Endothelial cell of umbilical vein (primary cell): Measurements from ENCODE around the gene IGFBP4. TPM values are rescaled to one million over a fixed set of nuclear protein-coding genes. Genes with fewer than 3 reads are reported as not detected.

Experiments used
- BruUV-seq: library from RNA; stranded (reverse); fragments of 400-500 nt; replicated peaks from 2 replicates; lab custom pipeline; 2021; lab: Mats Ljungman, UMichigan
- CTCF ChIA-PET: fragments of 300-600, 350-600 bp; sonication (Branson Sonifier 250); formaldehyde crosslinking; loops from one replicate; lab custom pipeline; 2021; ENCODE audit warnings: antibody characterized with exemption, inconsistent platforms; lab: Charles Lee
- POLR2A ChIA-PET: fragments of 300-600, 350-600 bp; sonication (Branson Sonifier 250); formaldehyde crosslinking; loops from one replicate; lab custom pipeline; 2021; ENCODE audit warnings: antibody characterized with exemption, inconsistent platforms; lab: Charles Lee
- DNase-seq: peaks from one replicate; pipeline ENCODE4 v3.0.0-alpha.2; 2011; ENCODE audit warnings: low read depth, low spot score
- FAIRE-seq: peaks from 2 replicates; lab custom pipeline; 2011; peaks lifted over from hg19 to GRCh38; lab: Jason Lieb, UNC
- H2AFZ ChIP-seq: 2 replicates; pipeline ENCODE4 v1.6.0; 2012; ENCODE audit warnings: low read depth, low read length, control low read depth, inconsistent platforms
- H3K27ac ChIP-seq: 2 replicates; pipeline ENCODE4 v1.5.1; 2011; ENCODE audit warnings: low read depth, mild to moderate bottlenecking, control low read depth, low read length, moderate library complexity; ENCODE audit not compliant: insufficient read depth
- H3K27me3 ChIP-seq, 2 experiments: 2 replicates each; pipeline versions ENCODE4 v1.6.0 to v1.6.1; 2011; ENCODE audit warnings: low read length in 2 of 2, mixed read lengths in 1 of 2; ENCODE audit not compliant: control insufficient read depth in 2 of 2, insufficient read depth in 2 of 2
- H3K36me3 ChIP-seq, 2 experiments: 2 replicates in 1 of 2; 3 replicates in 1 of 2; pipeline ENCODE4 v1.5.1; 2011; ENCODE audit warnings: low read length in 2 of 2, mild to moderate bottlenecking in 1 of 2, moderate library complexity in 1 of 2; ENCODE audit not compliant: control insufficient read depth in 2 of 2, insufficient read depth in 2 of 2; ENCODE audit errors: extremely low read depth in 1 of 2
- H3K4me1 ChIP-seq: 3 replicates; pipeline ENCODE4 v1.5.1; 2011; ENCODE audit warnings: mild to moderate bottlenecking, low read length; ENCODE audit not compliant: control insufficient read depth, insufficient read depth; ENCODE audit errors: extremely low read depth
- H3K4me2 ChIP-seq: 2 replicates; pipeline ENCODE4 v1.6.1; 2011; ENCODE audit warnings: low read length, control low read depth, mixed read lengths; ENCODE audit not compliant: insufficient read depth
- H3K4me3 ChIP-seq, 3 experiments: fragments of 200-600 bp in 1 of 3; sonication (generic), shearing (Covaris generic) in 1 of 3; replicated peaks in 1 of 3; 2 replicates each; pipeline ENCODE4 v1.5.1; 2011 to 2016; ENCODE audit warnings: control low read depth in 3 of 3, low read length in 3 of 3, mild to moderate bottlenecking in 2 of 3, inconsistent platforms in 1 of 3, low read depth in 1 of 3, moderate library complexity in 1 of 3; ENCODE audit not compliant: insufficient read depth in 1 of 3
- H3K79me2 ChIP-seq: 2 replicates; pipeline ENCODE4 v1.6.0; 2012; ENCODE audit warnings: low read length, inconsistent platforms; ENCODE audit not compliant: control insufficient read depth, insufficient read depth
- H3K9ac ChIP-seq: replicated peaks from 2 replicates; pipeline ENCODE3; 2011; ENCODE audit warnings: low read length, control low read depth; ENCODE audit not compliant: insufficient read depth; ENCODE audit errors: extremely low read depth
- H3K9me1 ChIP-seq: replicated peaks from 3 replicates; pipeline ENCODE4 v1.6.0; 2011; ENCODE audit warnings: mild to moderate bottlenecking, low read length; ENCODE audit not compliant: control insufficient read depth, insufficient read depth; ENCODE audit errors: extremely low read depth
- H3K9me3 ChIP-seq: replicated peaks from 2 replicates; pipeline ENCODE4 v1.5.1; 2012; ENCODE audit warnings: low read length, inconsistent platforms; ENCODE audit not compliant: control insufficient read depth, insufficient read depth
- H4K20me1 ChIP-seq: replicated peaks from 2 replicates; pipeline ENCODE3; 2011; ENCODE audit warnings: mild to moderate bottlenecking, low read length; ENCODE audit not compliant: control insufficient read depth, insufficient read depth; ENCODE audit errors: extremely low read depth
- EZH2 ChIP-seq: IDR thresholded peaks from 2 replicates; pipeline ENCODE4 v1.6.1; 2012; ENCODE audit warnings: borderline replicate concordance, low read depth, mild to moderate bottlenecking, moderate library complexity, low read length, inconsistent platforms; ENCODE audit not compliant: severe bottlenecking
- FOS ChIP-seq: IDR thresholded peaks from 2 replicates; pipeline ENCODE4 v1.6.1; 2011; ENCODE audit warnings: mild to moderate bottlenecking, low read length, moderate library complexity, borderline replicate concordance; ENCODE audit not compliant: insufficient read depth
- GATA2 ChIP-seq: IDR thresholded peaks from 2 replicates; pipeline ENCODE4 v1.7.0; 2011; ENCODE audit warnings: low read depth, mild to moderate bottlenecking, moderate library complexity, mixed read lengths, low read length; ENCODE audit not compliant: insufficient read length, insufficient read depth
- JUN ChIP-seq: IDR thresholded peaks from 2 replicates; pipeline ENCODE4 v1.6.1; 2011; ENCODE audit warnings: borderline replicate concordance, low read depth; ENCODE audit not compliant: insufficient read length, insufficient read depth
- MYC ChIP-seq: IDR thresholded peaks from one replicate; pipeline ENCODE4 v1.6.1; 2011; ENCODE audit warnings: mild to moderate bottlenecking, low read depth, low read length
- POLR2A ChIP-seq: IDR thresholded peaks from 2 replicates; pipeline ENCODE4 v1.6.1; 2012; ENCODE audit warnings: low read depth, mild to moderate bottlenecking, control low read depth, low read length
- POLR2AphosphoS5 ChIP-seq: IDR thresholded peaks from 2 replicates; pipeline ENCODE4 v1.6.1; 2012; ENCODE audit warnings: low read depth, mild to moderate bottlenecking, control low read depth, low read length, moderate library complexity; ENCODE audit not compliant: insufficient read depth
- dilution Hi-C: fragments of 300-500 bp; cut with MboI; formaldehyde crosslinking; loops from one replicate; pipeline ENCODE4 v1.15.0; 2019; ENCODE audit warnings: low sequenced_read_pairs; ENCODE audit not compliant: extremely low pct_ligation_motif_present
- intact Hi-C: fragments of 100-400 bp; cut with micrococcal nuclease; formaldehyde crosslinking; loops from one replicate; pipeline ENCODE4 v1.10.0; 2022
- polyA plus RNA-seq, 4 experiments: library from polyadenylated mRNA; depleted of rRNA in 3 of 4; stranded (reverse) in 3 of 4; unstranded in 1 of 4; fragments of >200 nt; gene quantifications; 2 replicates each; pipeline versions ENCODE4 v1.2.1 to v1.2.3, GENCODE V29; 2011 to 2012; ENCODE audit warnings: missing spikeins in 1 of 4
- total RNA-seq: library from RNA; stranded (reverse); gene quantifications from 2 replicates; pipeline ENCODE4 v1.2.3, GENCODE V29; 2021
- TF ChIP-seq, protein P1 (sequence below): IDR thresholded peaks from 2 replicates; pipeline ENCODE4 v1.6.1; 2011; ENCODE audit not compliant: insufficient read depth, insufficient read length
- TF ChIP-seq, protein P2 (sequence below), 2 donors: IDR thresholded peaks; 1 replicate in 1 of 2; 2 replicates in 1 of 2; pipeline ENCODE4 v1.5.1; 2011; ENCODE audit warnings: low read length in 2 of 2, mild to moderate bottlenecking in 2 of 2, moderate library complexity in 2 of 2, control low read depth in 1 of 2, inconsistent platforms in 1 of 2, low read depth in 1 of 2; ENCODE audit not compliant: insufficient read depth in 1 of 2; ENCODE audit errors: extremely low read depth in 1 of 2

Gene IGFBP4
- total and polyA plus RNA-seq, 2 donors (not counting 3 experiments of a cell fraction or from before 2014, with no cell fraction given), result 377 to 618 TPM

DNA sequence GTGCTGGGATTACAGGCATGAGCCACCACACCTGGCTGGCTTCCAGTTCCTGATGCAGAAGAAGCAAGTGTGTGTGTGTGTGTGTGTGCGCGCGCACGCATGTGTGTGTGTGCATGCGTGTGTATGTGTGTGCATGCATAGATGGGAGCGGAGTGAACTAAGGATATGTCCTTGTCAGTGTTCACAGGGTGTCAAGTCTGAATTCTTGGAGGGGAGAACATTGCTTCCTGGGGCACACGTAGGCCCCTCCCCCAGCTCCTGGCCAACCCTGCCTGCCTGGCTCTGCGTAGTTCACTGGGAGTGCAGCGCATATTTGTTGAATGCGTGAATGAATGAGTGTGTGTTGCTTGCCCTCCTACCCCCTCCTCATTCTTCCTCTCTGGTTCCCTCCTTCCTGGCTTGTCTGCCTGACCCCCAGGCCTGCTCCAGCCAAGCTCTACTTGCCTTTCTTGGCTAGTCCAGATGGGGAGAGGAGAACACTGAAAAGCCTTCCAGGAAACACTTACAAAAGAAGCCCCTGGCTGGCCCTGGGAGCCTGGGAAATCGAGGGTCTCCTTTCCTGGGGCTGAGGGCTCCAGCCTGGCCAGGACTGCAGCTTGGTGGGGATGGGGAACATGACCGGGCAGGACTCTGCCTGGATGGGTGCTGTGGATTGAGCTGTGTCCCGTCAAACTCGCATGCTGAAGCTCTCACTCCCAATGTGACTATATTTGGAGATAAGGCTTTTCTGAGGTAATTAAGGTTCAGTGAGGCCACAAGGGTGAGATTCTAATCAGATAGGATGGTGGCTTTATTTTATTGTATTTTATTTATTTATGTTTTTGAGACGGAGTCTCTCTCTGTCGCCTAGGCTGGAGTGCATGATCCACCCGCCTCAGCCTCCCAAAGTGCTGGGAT, 27.9 kb downstream of the IGFBP4 start:
- no peak overlapping the region for H3K9ac ChIP-seq
- no peaks in the 10 kb centered on the region for H3K9me1 ChIP-seq
- no TSS peak for BruUV-seq
- dilution Hi-C loops (no loop called here), intact Hi-C loops (no loop called here)
- H3K79me2 ChIP-seq, result no peaks in the 10 kb centered on the region
- H3K27me3 ChIP-seq, result peaks cover 0 to 9% of the 10 kb centered on the region in 2 experiments
- H2AFZ ChIP-seq, result no peak overlapping the region
- no peak overlapping the region for H3K4me2 ChIP-seq
- no peaks in the 10 kb centered on the region for H4K20me1 ChIP-seq
- no peak overlapping the region for H3K4me3 ChIP-seq
- POLR2A ChIA-PET, result no interaction called here
- TF ChIP-seq POLR2A (no peak), JUN (no peak), EZH2 (no peak), MYC (no peak), FOS (no peak), GATA2 (no peak), POLR2AphosphoS5 (no peak)
- TF ChIP-seq, protein P1, sequence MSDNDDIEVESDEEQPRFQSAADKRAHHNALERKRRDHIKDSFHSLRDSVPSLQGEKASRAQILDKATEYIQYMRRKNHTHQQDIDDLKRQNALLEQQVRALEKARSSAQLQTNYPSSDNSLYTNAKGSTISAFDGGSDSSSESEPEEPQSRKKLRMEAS, result no peak
- TF ChIP-seq, protein P2, sequence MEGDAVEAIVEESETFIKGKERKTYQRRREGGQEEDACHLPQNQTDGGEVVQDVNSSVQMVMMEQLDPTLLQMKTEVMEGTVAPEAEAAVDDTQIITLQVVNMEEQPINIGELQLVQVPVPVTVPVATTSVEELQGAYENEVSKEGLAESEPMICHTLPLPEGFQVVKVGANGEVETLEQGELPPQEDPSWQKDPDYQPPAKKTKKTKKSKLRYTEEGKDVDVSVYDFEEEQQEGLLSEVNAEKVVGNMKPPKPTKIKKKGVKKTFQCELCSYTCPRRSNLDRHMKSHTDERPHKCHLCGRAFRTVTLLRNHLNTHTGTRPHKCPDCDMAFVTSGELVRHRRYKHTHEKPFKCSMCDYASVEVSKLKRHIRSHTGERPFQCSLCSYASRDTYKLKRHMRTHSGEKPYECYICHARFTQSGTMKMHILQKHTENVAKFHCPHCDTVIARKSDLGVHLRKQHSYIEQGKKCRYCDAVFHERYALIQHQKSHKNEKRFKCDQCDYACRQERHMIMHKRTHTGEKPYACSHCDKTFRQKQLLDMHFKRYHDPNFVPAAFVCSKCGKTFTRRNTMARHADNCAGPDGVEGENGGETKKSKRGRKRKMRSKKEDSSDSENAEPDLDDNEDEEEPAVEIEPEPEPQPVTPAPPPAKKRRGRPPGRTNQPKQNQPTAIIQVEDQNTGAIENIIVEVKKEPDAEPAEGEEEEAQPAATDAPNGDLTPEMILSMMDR (IDR thresholded peaks at IDR 0.05; ENCODE audit: extremely low read depth in 1 of 2, insufficient read depth in 1 of 2, low read depth in 1 of 2, low read length in 2 of 2), result no peak
- H3K36me3 ChIP-seq, result no peaks in the 10 kb centered on the region
- H3K27ac ChIP-seq, result no peak overlapping the region
- H3K4me1 ChIP-seq, result no peaks in the 10 kb centered on the region
- no peaks in the 10 kb centered on the region for H3K9me3 ChIP-seq
- CTCF ChIA-PET, result interaction anchor here (1.1 to 2.1 kb wide), 4 partner anchors 12 to 89 kb away, joined by 3 to 8 read pairs (median 4); no protein-coding TSS in a partner anchor
- no peak for FAIRE-seq
- DNase-seq, result no peak
